IPS-18c (cell line): Measurements from ENCODE around the gene RNU6-1.

Experiments
- H3K4me3 ChIP-seq: 2 replicates; pipeline ENCODE4 v1.7.0; 2013; ENCODE audit warnings: low read depth, mild to moderate bottlenecking, low read length, moderate library complexity; ENCODE audit not compliant: insufficient read depth
- H3K9me3 ChIP-seq: one replicate; pipeline ENCODE4 v1.6.1; 2013; ENCODE audit warnings: mild to moderate bottlenecking, low read length, moderate library complexity; ENCODE audit not compliant: control insufficient read depth, insufficient read depth

RNU6-1 gene

GRCh38 chr15:67839929-67840748 is at the start of gene RNU6-1:
Gene RNU6-1, minus strand, starts transcription at chr15:67840045.
- H3K9me3 ChIP-seq = no peaks in the 10 kb centered on the region
- H3K4me3 ChIP-seq = peak within 1 kb of the TSS; percentile 84

- Histone ChIP-seq H3K9me3 (no peaks in the 10 kb centered on the region), H3K4me3 (no peak overlapping the region)
These were observed 47.9 kb upstream of the RNU6-1 start for GRCh38 chr15:67887776-67888175.

- H3K4me3 ChIP-seq = no peak overlapping the region
- H3K9me3 ChIP-seq = no peaks in the 10 kb centered on the region
These were observed 46.0 kb upstream of the RNU6-1 start for GRCh38 chr15:67885861-67886260.

GRCh38 chr15:67885175-67885523 is 45.3 kb upstream of the RNU6-1 start:
- peak overlapping the region; percentile 47 for H3K4me3 ChIP-seq
- no peaks in the 10 kb centered on the region for H3K9me3 ChIP-seq

GRCh38 chr15:67884514-67885174 is 44.8 kb upstream of the RNU6-1 start:
- H3K4me3 ChIP-seq = peak overlapping the region; percentile 47
- H3K9me3 ChIP-seq = no peaks in the 10 kb centered on the region

GRCh38 chr15:67884009-67884408 is 44.2 kb upstream of the RNU6-1 start:
- peak overlapping the region; percentile 47; the same call in 1 of the 2 replicates for H3K4me3 ChIP-seq
- no peaks in the 10 kb centered on the region for H3K9me3 ChIP-seq

- H3K4me3 ChIP-seq = no peak overlapping the region
- no peaks in the 10 kb centered on the region for H3K9me3 ChIP-seq
These were observed 43.5 kb upstream of the RNU6-1 start for GRCh38 chr15:67883234-67883773.

GRCh38 chr15:67882487-67883233 is 42.8 kb upstream of the RNU6-1 start:
- Histone ChIP-seq H3K4me3 (no peak overlapping the region), H3K9me3 (no peaks in the 10 kb centered on the region)

GRCh38 chr15:67880651-67881182 is 40.9 kb upstream of the RNU6-1 start:
- Histone ChIP-seq H3K4me3 (no peak overlapping the region), H3K9me3 (no peaks in the 10 kb centered on the region)

GRCh38 chr15:67879440-67880129 is 39.7 kb upstream of the RNU6-1 start:
- no peak overlapping the region for H3K4me3 ChIP-seq
- H3K9me3 ChIP-seq = no peaks in the 10 kb centered on the region

- Histone ChIP-seq H3K4me3 (no peak overlapping the region), H3K9me3 (no peaks in the 10 kb centered on the region)
These were observed 38.9 kb upstream of the RNU6-1 start for GRCh38 chr15:67878712-67879206.

GRCh38 chr15:67873777-67874176 is 33.9 kb upstream of the RNU6-1 start:
- Histone ChIP-seq H3K9me3 (no peaks in the 10 kb centered on the region), H3K4me3 (no peak overlapping the region)

- no peak overlapping the region for H3K4me3 ChIP-seq
These were observed 31.1 kb upstream of the RNU6-1 start for GRCh38 chr15:67870868-67871408.

GRCh38 chr15:67869701-67870100 is 29.9 kb upstream of the RNU6-1 start:
- Histone ChIP-seq H3K9me3 (no peaks in the 10 kb centered on the region), H3K4me3 (no peak overlapping the region)

More at GRCh38 chr15:67870868-67871408, 31.1 kb upstream of the RNU6-1 start:
- H3K9me3 ChIP-seq = no peaks in the 10 kb centered on the region

- no peaks in the 10 kb centered on the region for H3K9me3 ChIP-seq
- H3K4me3 ChIP-seq = no peak overlapping the region
These were observed 25.9 kb upstream of the RNU6-1 start for GRCh38 chr15:67865766-67866165.

- H3K4me3 ChIP-seq = no peak overlapping the region
- no peaks in the 10 kb centered on the region for H3K9me3 ChIP-seq
These were observed 25.5 kb upstream of the RNU6-1 start for GRCh38 chr15:67865331-67865730.
